H1 (cell line): Measurements from ENCODE around the gene DDB1. TPM values are rescaled to one million over a fixed set of nuclear protein-coding genes. Genes with fewer than 3 reads are reported as not detected.

Experiments
- CTCF ChIA-PET: fragments of 300-600 bp; sonication (Branson Sonifier 250); formaldehyde crosslinking; loops from one replicate; lab custom pipeline; 2021; ENCODE audit not compliant: partially characterized antibody; lab: Charles Lee
- POLR2A ChIA-PET: fragments of 300-600 bp; sonication (Branson Sonifier 250); formaldehyde crosslinking; loops from one replicate; lab custom pipeline; 2021; ENCODE audit warnings: inconsistent platforms; ENCODE audit not compliant: partially characterized antibody; lab: Charles Lee
- DNase-seq, 2 experiments: peaks; one replicate each; pipeline versions ENCODE4 v3.0.0 to v3.0.0-alpha.2; 2010 to 2022; ENCODE audit warnings: low spot score in 2 of 2, low read depth in 1 of 2, mixed read lengths in 1 of 2
- FAIRE-seq: peaks from 2 replicates; lab custom pipeline; 2011; peaks lifted over from hg19 to GRCh38; lab: Jason Lieb, UNC
- H2AFZ ChIP-seq: 2 replicates; pipeline ENCODE4 v1.8.1; 2012; ENCODE audit warnings: low read length, inconsistent platforms
- H2AK5ac ChIP-seq: 2 replicates; pipeline ENCODE4 v1.6.1; 2013; ENCODE audit warnings: low read depth, low read length
- H2BK120ac ChIP-seq: replicated peaks from 2 replicates; pipeline ENCODE3; 2013; ENCODE audit warnings: low read depth, low read length, inconsistent platforms
- H2BK12ac ChIP-seq: 2 replicates; pipeline ENCODE4 v1.6.1; 2013; ENCODE audit warnings: low read depth, low read length
- H2BK15ac ChIP-seq: 2 replicates; pipeline ENCODE4 v1.6.1; 2013; ENCODE audit warnings: low read length
- H2BK20ac ChIP-seq: 2 replicates; pipeline ENCODE4 v1.6.1; 2013; ENCODE audit warnings: low read length
- H2BK5ac ChIP-seq: 2 replicates; pipeline ENCODE4 v1.6.1; 2013; ENCODE audit warnings: low read depth, low read length
- H3K14ac ChIP-seq: 2 replicates; pipeline ENCODE4 v1.6.1; 2013; ENCODE audit warnings: inconsistent platforms; ENCODE audit not compliant: insufficient read length
- H3K18ac ChIP-seq: 2 replicates; pipeline ENCODE4 v1.6.1; 2013; ENCODE audit warnings: low read length; ENCODE audit errors: extremely low read depth
- H3K23ac ChIP-seq: 2 replicates; pipeline ENCODE4 v1.6.1; 2013; ENCODE audit warnings: inconsistent platforms; ENCODE audit not compliant: insufficient read length
- H3K23me2 ChIP-seq: 2 replicates; pipeline ENCODE4 v1.6.1; 2013; ENCODE audit warnings: low read depth, low read length
- H3K27ac ChIP-seq: 2 replicates; pipeline ENCODE4 v1.6.1; 2011; ENCODE audit warnings: low read depth, low read length, inconsistent platforms
- H3K27me3 ChIP-seq, 4 experiments: replicated peaks in 1 of 4; 1 replicate in 1 of 4; 2 replicates in 3 of 4; pipeline versions ENCODE4 v1.6.1 to v1.8.1; 2011 to 2013; ENCODE audit warnings: low read length in 3 of 4, mild to moderate bottlenecking in 3 of 4, inconsistent platforms in 2 of 4, mixed read lengths in 2 of 4, moderate library complexity in 1 of 4; ENCODE audit not compliant: control insufficient read depth in 3 of 4, insufficient read depth in 3 of 4; ENCODE audit errors: extremely low read depth in 1 of 4
- H3K36me3 ChIP-seq, 4 experiments: 2 replicates each; pipeline versions ENCODE4 v1.6.1 to v1.8.1; 2011 to 2013; ENCODE audit warnings: mild to moderate bottlenecking in 4 of 4, low read length in 3 of 4, moderate library complexity in 2 of 4, control low read depth in 1 of 4, inconsistent platforms in 1 of 4; ENCODE audit not compliant: insufficient read depth in 4 of 4, control insufficient read depth in 2 of 4
- H3K4ac ChIP-seq: replicated peaks from 2 replicates; pipeline ENCODE3; 2013; ENCODE audit warnings: low read length, low read depth, mixed read lengths, inconsistent platforms; ENCODE audit not compliant: insufficient read length
- H3K4me1 ChIP-seq, 4 experiments: replicated peaks in 1 of 4; 1 replicate in 1 of 4; 2 replicates in 3 of 4; pipeline versions ENCODE4 v1.6.1 to v1.8.1; 2011 to 2013; ENCODE audit warnings: low read length in 3 of 4, inconsistent platforms in 2 of 4, mixed read lengths in 1 of 4; ENCODE audit not compliant: insufficient read depth in 4 of 4, control insufficient read depth in 3 of 4
- H3K4me2 ChIP-seq, 2 experiments: 2 replicates each; pipeline versions ENCODE4 v1.6.1 to v1.8.1; 2011 to 2013; ENCODE audit warnings: low read depth in 2 of 2, low read length in 2 of 2, control low read depth in 1 of 2, inconsistent platforms in 1 of 2, mild to moderate bottlenecking in 1 of 2; ENCODE audit not compliant: insufficient read depth in 1 of 2
- H3K4me3 ChIP-seq, 4 experiments: fragments of 200-600, 300-600 bp in 1 of 4; sonication (generic), shearing (Covaris generic), sonication (Bioruptor Twin) in 1 of 4; 2 replicates each; pipeline versions ENCODE4 v1.5.1 to v1.8.1; 2011 to 2016; ENCODE audit warnings: low read length in 4 of 4, low read depth in 3 of 4, control low read depth in 2 of 4, inconsistent platforms in 2 of 4, mild to moderate bottlenecking in 2 of 4, mixed read lengths in 1 of 4, moderate library complexity in 1 of 4; ENCODE audit not compliant: insufficient read depth in 2 of 4; ENCODE audit errors: extremely low read depth in 1 of 4
- H3K56ac ChIP-seq: replicated peaks from 2 replicates; pipeline ENCODE3; 2013; ENCODE audit warnings: low read depth, mild to moderate bottlenecking, mixed read lengths, low read length, inconsistent platforms; ENCODE audit not compliant: insufficient read length
- H3K79me1 ChIP-seq: 2 replicates; pipeline ENCODE4 v1.6.1; 2013; ENCODE audit warnings: low read depth, low read length, control low read depth
- H3K79me2 ChIP-seq, 2 experiments: 2 replicates each; pipeline versions ENCODE4 v1.6.1 to v1.8.1; 2012 to 2013; ENCODE audit warnings: low read length in 2 of 2, mild to moderate bottlenecking in 2 of 2, inconsistent platforms in 1 of 2; ENCODE audit not compliant: insufficient read depth in 2 of 2, control insufficient read depth in 1 of 2
- H3K9ac ChIP-seq, 4 experiments: replicated peaks in 1 of 4; 1 replicate in 1 of 4; 2 replicates in 3 of 4; pipeline versions ENCODE4 v1.6.1 to v1.8.1; 2011 to 2013; ENCODE audit warnings: low read depth in 3 of 4, low read length in 3 of 4, control low read depth in 2 of 4, mild to moderate bottlenecking in 2 of 4, moderate library complexity in 2 of 4, inconsistent platforms in 1 of 4; ENCODE audit errors: extremely low read depth in 1 of 4
- H3K9me3 ChIP-seq, 2 experiments: 2 replicates each; pipeline versions ENCODE4 v1.6.1 to v1.8.1; 2012 to 2013; ENCODE audit warnings: mild to moderate bottlenecking in 2 of 2, moderate library complexity in 2 of 2, control low read depth in 1 of 2, inconsistent platforms in 1 of 2, low read depth in 1 of 2, low read length in 1 of 2, mixed read lengths in 1 of 2; ENCODE audit not compliant: insufficient read depth in 2 of 2
- H4K20me1 ChIP-seq, 2 experiments: replicated peaks in 1 of 2; 2 replicates each; pipeline versions ENCODE3 to v1.8.1; 2011 to 2013; ENCODE audit warnings: inconsistent platforms in 2 of 2, low read length in 2 of 2, mild to moderate bottlenecking in 1 of 2; ENCODE audit not compliant: insufficient read depth in 2 of 2, control insufficient read depth in 1 of 2
- H4K5ac ChIP-seq: 2 replicates; pipeline ENCODE4 v1.6.1; 2013; ENCODE audit warnings: low read length, low read depth, mixed read lengths, inconsistent platforms; ENCODE audit not compliant: insufficient read length
- H4K8ac ChIP-seq: 2 replicates; pipeline ENCODE4 v1.8.0; 2013; ENCODE audit warnings: mild to moderate bottlenecking, moderate library complexity, low read length, inconsistent platforms; ENCODE audit not compliant: insufficient read depth; ENCODE audit errors: extremely low read depth
- H4K91ac ChIP-seq: replicated peaks from 2 replicates; pipeline ENCODE3; 2013; ENCODE audit warnings: low read length, mixed read lengths, inconsistent platforms; ENCODE audit not compliant: insufficient read length
- ATF3 ChIP-seq: IDR thresholded peaks from 2 replicates; pipeline ENCODE4 v1.6.1; 2011; ENCODE audit warnings: low read depth, mild to moderate bottlenecking, low read length; ENCODE audit not compliant: insufficient read depth
- EP300 ChIP-seq, 2 experiments: IDR thresholded peaks; 1 replicate in 1 of 2; 2 replicates in 1 of 2; pipeline ENCODE4 v1.6.1; 2011 to 2012; ENCODE audit warnings: low read depth in 2 of 2, low read length in 2 of 2, mild to moderate bottlenecking in 2 of 2, borderline replicate concordance in 1 of 2, inconsistent platforms in 1 of 2, moderate library complexity in 1 of 2
- MAX ChIP-seq: IDR thresholded peaks from 2 replicates; pipeline ENCODE4 v1.6.1; 2012; ENCODE audit warnings: inconsistent platforms
- PHF8 ChIP-seq: fragments of 200-600 bp; sonication (generic); conservative IDR thresholded peaks from 2 replicates; pipeline ENCODE4 v1.7.1; 2012; ENCODE audit warnings: low read depth, mild to moderate bottlenecking, inconsistent platforms, low read length, moderate library complexity
- POU5F1 ChIP-seq: IDR thresholded peaks from 2 replicates; pipeline ENCODE4 v1.6.1; 2011; ENCODE audit warnings: low read depth, mild to moderate bottlenecking, low read length, moderate library complexity
- RNF2 ChIP-seq: fragments of 200-900, 300-1000 bp; sonication (generic); IDR thresholded peaks from 2 replicates; pipeline ENCODE4 v1.7.1; 2016; ENCODE audit warnings: borderline replicate concordance, low read depth, mild to moderate bottlenecking, antibody characterized with exemption, low read length; ENCODE audit not compliant: poor library complexity, severe bottlenecking; ENCODE audit errors: missing control alignments
- SIN3A ChIP-seq, 2 experiments: IDR thresholded peaks in 1 of 2; conservative IDR thresholded peaks in 1 of 2; 2 replicates each; pipeline ENCODE4 v1.6.1; 2011 to 2012; ENCODE audit warnings: low read length in 2 of 2, improper control_type of control experiment in 1 of 2, low read depth in 1 of 2, mild to moderate bottlenecking in 1 of 2
- SP2 ChIP-seq: IDR thresholded peaks from 2 replicates; pipeline ENCODE4 v1.6.1; 2012; ENCODE audit warnings: mild to moderate bottlenecking, low read length, inconsistent platforms
- SP4 ChIP-seq: IDR thresholded peaks from 2 replicates; pipeline ENCODE4 v1.6.1; 2012; ENCODE audit warnings: low read length, inconsistent platforms
- SRF ChIP-seq: IDR thresholded peaks from 2 replicates; pipeline ENCODE4 v1.6.1; 2011; ENCODE audit warnings: mild to moderate bottlenecking, low read depth, low read length, moderate library complexity
- TEAD4 ChIP-seq: IDR thresholded peaks from 2 replicates; pipeline ENCODE4 v1.6.1; 2012; ENCODE audit warnings: low read depth, low read length, inconsistent platforms, mixed read lengths
- whole genome bisulfite sequencing, 2 experiments: shearing (Covaris generic) in 1 of 2; methylation state at CpG; one replicate each; pipeline versions ENCODE4 v1.1.6 to v1.1.7; 2013 to 2015; ENCODE audit warnings: low lambda C conversion rate in 2 of 2, mixed read lengths in 2 of 2, inconsistent platforms in 1 of 2, low coverage in 1 of 2, missing lambda C conversion rate in 1 of 2; ENCODE audit not compliant: insufficient replicate concordance in 2 of 2, insufficient coverage in 1 of 2, insufficient read length in 1 of 2; ENCODE audit errors: extremely low coverage in 1 of 2, missing lambda C conversion rate in 1 of 2; 5-methylcytosine and 5-hydroxymethylcytosine counted together
- polyA plus RNA-seq, 7 experiments: library from polyadenylated mRNA; depleted of rRNA in 3 of 7; stranded (reverse) in 5 of 7; unstranded in 2 of 7; fragments of >200 nt in 5 of 7; fragments of 200-250 nt in 2 of 7; gene quantifications; 1 replicate in 5 of 7; 2 replicates in 1 of 7; 4 replicates in 1 of 7; pipeline versions ENCODE4 v1.2.1 to v1.2.3, GENCODE V29; 2011 to 2013; ENCODE audit warnings: missing spikeins in 2 of 7, mixed read lengths in 2 of 7
- total RNA-seq: library from RNA; stranded (reverse); fragmentation: NEBNext Ultra II Directional; extraction: Animal tissue kit (Norgen Biotek cat#: 25700); gene quantifications from 2 replicates; pipeline ENCODE4 v1.2.1, GENCODE V29; 2021

Gene DDB1
- total and polyA plus RNA-seq, 2 of the 8 experiments (the other 6 are each of a cell fraction or from before 2014, with no cell fraction given) = 275 to 306 TPM

- Histone ChIP-seq H3K9me3 (no peaks in the 10 kb centered on the region), H3K56ac (no peak overlapping the region), H3K27me3 (no peaks in the 10 kb centered on the region), H2BK120ac (no peak overlapping the region), H4K20me1 (peaks cover 2 to 4% of the 10 kb centered on the region in 2 experiments), H3K14ac (no peak overlapping the region), H4K8ac (no peak overlapping the region), H2BK15ac (no peak overlapping the region), H4K5ac (no peak overlapping the region), H3K4me2 (no peak overlapping the region), H3K79me1 (no peaks in the 10 kb centered on the region; the same call in 1 of the 2 replicates), H3K79me2 (no peaks in the 10 kb centered on the region), H3K4ac (no peak overlapping the region)
- DNase-seq = no peak
- ChIA-PET POLR2A (interaction anchor here (1.9 kb wide), 1 partner anchor 15 kb away, joined by 5 read pairs; no protein-coding TSS in a partner anchor), CTCF (interaction anchor here (1.2 to 1.6 kb wide), 4 partner anchors 10 to 83 kb away, joined by 3 to 5 read pairs (median 4); partner anchors contain the start of gene TMEM216)
- no peak for TF ChIP-seq POU5F1
- no peak for TF ChIP-seq SIN3A (conservative IDR thresholded peaks at IDR 0.05 in 1 of 2, IDR thresholded peaks at IDR 0.05 in 1 of 2; ENCODE audit: low read depth in 1 of 2, low read length in 2 of 2)
- no peak for TF ChIP-seq SP4
- no peak for TF ChIP-seq EP300 (IDR thresholded peaks at IDR 0.05; ENCODE audit: borderline replicate concordance in 1 of 2, low read depth in 2 of 2, low read length in 2 of 2)
- no peak for TF ChIP-seq SP2
- TF ChIP-seq RNF2 = no peak
- TF ChIP-seq MAX = no peak
- no peak for TF ChIP-seq PHF8
- no peak for TF ChIP-seq ATF3
- TF ChIP-seq TEAD4 = no peak
- no peak for TF ChIP-seq SRF
- TF ChIP-seq, all 59 proteins: peak for 0
- no peak overlapping the region for H3K9ac ChIP-seq
- no peaks in the 10 kb centered on the region; the same call in 1 of the 2 replicates for H3K23me2 ChIP-seq
- no peak overlapping the region for H3K23ac ChIP-seq
- H2AFZ ChIP-seq = no peak overlapping the region
- H2BK5ac ChIP-seq = no peak overlapping the region
- H2AK5ac ChIP-seq = no peak overlapping the region
- 96% methylated on average over 4 of the region's 4 CpGs; no CpG with 5 or more reads in 1 of the 2 experiments for WGBS, 2 experiments
- FAIRE-seq = no peak
- H3K4me1 ChIP-seq = no peaks in the 10 kb centered on the region
- no peak overlapping the region for H2BK20ac ChIP-seq
- no peak overlapping the region for H4K91ac ChIP-seq
- no peak overlapping the region for H2BK12ac ChIP-seq
- no peak overlapping the region for H3K4me3 ChIP-seq
- peaks cover 62 to 89% (median 83%) of the 10 kb centered on the region in 4 experiments for H3K36me3 ChIP-seq
- no peak overlapping the region for H3K18ac ChIP-seq
- no peak overlapping the region for H3K27ac ChIP-seq
Observed at GRCh38 chr11:61309141-61309540, 23.8 kb downstream of the DDB1 start.
